HepG2 (cell line): ENCODE results near the gene CCL5. TPM values are rescaled to one million over a fixed set of nuclear protein-coding genes. Genes with fewer than 3 reads are reported as not detected.

Source experiments
- ATAC-seq: fragments of 200-7000 bp; cut with Tn5 transposase; 3 replicates; pipeline ENCODE4 v1.9.1; 2020; ENCODE audit warnings: mild to moderate bottlenecking, moderate library complexity
- BruUV-seq: library from RNA; stranded (reverse); fragments of 400-500 nt; replicated peaks from 2 replicates; lab custom pipeline; 2021; lab: Mats Ljungman, UMichigan
- CTCF ChIA-PET: fragments of 300-600 bp; formaldehyde crosslinking; extraction: SDS; loops from one replicate; lab custom pipeline; 2021; ENCODE audit warnings: low total read pairs, inconsistent platforms, low intra/inter-chr PET ratio; lab: Yijun Ruan, JAX
- POLR2A ChIA-PET: fragments of 350-600 bp; sonication (Branson Sonifier 250); formaldehyde crosslinking; loops from one replicate; lab custom pipeline; 2020; ENCODE audit warnings: antibody characterized with exemption, inconsistent platforms; lab: Yijun Ruan, JAX
- DNase-seq: peaks from one replicate; pipeline ENCODE4 v3.0.0-alpha.2; 2015; ENCODE audit warnings: low spot score
- FAIRE-seq: peaks from 3 replicates; lab custom pipeline; 2011; peaks lifted over from hg19 to GRCh38; lab: Jason Lieb, UNC
- H2AFZ ChIP-seq: one replicate; pipeline ENCODE4 v1.6.1; 2011; ENCODE audit warnings: low read length, inconsistent platforms
- H3K27ac ChIP-seq: fragments of 300-600 bp; 3 replicates; pipeline ENCODE4 v1.8.0; 2011; ENCODE audit warnings: mixed run types, mild to moderate bottlenecking, mixed read lengths, low read length, inconsistent platforms; ENCODE audit not compliant: insufficient read depth; ENCODE audit errors: extremely low read length
- H3K27me3 ChIP-seq, 2 experiments: fragments of 200-600 bp in 1 of 2; 2 replicates in 1 of 2; 3 replicates in 1 of 2; pipeline versions ENCODE4 v1.6.0 to v1.8.0; 2011; ENCODE audit warnings: low read length in 2 of 2, mild to moderate bottlenecking in 2 of 2, moderate library complexity in 2 of 2, inconsistent platforms in 1 of 2; ENCODE audit not compliant: insufficient read depth in 2 of 2, control insufficient read depth in 1 of 2
- H3K36me3 ChIP-seq, 2 experiments: fragments of 200-600 bp in 1 of 2; replicated peaks in 1 of 2; 2 replicates in 1 of 2; 3 replicates in 1 of 2; pipeline versions ENCODE4 v1.5.1 to v1.8.0; 2011; ENCODE audit warnings: low read length in 2 of 2, inconsistent platforms in 1 of 2; ENCODE audit not compliant: insufficient read depth in 2 of 2, control insufficient read depth in 1 of 2
- H3K4me1 ChIP-seq: 2 replicates; pipeline ENCODE4 v1.5.1; 2012; ENCODE audit warnings: low read length, inconsistent platforms; ENCODE audit not compliant: insufficient read depth
- H3K4me2 ChIP-seq: 2 replicates; pipeline ENCODE4 v1.6.0; 2011; ENCODE audit warnings: low read depth, low read length, inconsistent platforms
- H3K4me3 ChIP-seq, 3 experiments: fragments of 200-600 bp in 1 of 3; sonication (generic), shearing (Covaris generic) in 1 of 3; replicated peaks in 1 of 3; 2 replicates each; pipeline ENCODE4 v1.5.1; 2011 to 2016; ENCODE audit warnings: low read length in 3 of 3, inconsistent platforms in 2 of 3, low read depth in 2 of 3, mild to moderate bottlenecking in 2 of 3, control low read depth in 1 of 3, mixed read lengths in 1 of 3; ENCODE audit not compliant: insufficient read depth in 1 of 3
- H3K79me2 ChIP-seq: one replicate; pipeline ENCODE4 v1.6.1; 2011; ENCODE audit warnings: low read length, inconsistent platforms; ENCODE audit not compliant: insufficient read depth
- H3K9ac ChIP-seq: 2 replicates; pipeline ENCODE4 v1.6.0; 2011; ENCODE audit warnings: mild to moderate bottlenecking, low read depth, low read length, inconsistent platforms; ENCODE audit not compliant: insufficient read depth
- H3K9me3 ChIP-seq: 2 replicates; pipeline ENCODE4 v1.5.1; 2012; ENCODE audit warnings: mild to moderate bottlenecking, low read length
- H4K20me1 ChIP-seq: 2 replicates; pipeline ENCODE4 v1.6.0; 2011; ENCODE audit warnings: inconsistent platforms, mild to moderate bottlenecking, low read length, moderate library complexity; ENCODE audit not compliant: insufficient read depth
- EZH2 ChIP-seq: conservative IDR thresholded peaks from 2 replicates; pipeline ENCODE4 v1.6.1; 2012; ENCODE audit warnings: mild to moderate bottlenecking, low read depth, low read length, moderate library complexity
- FOXJ3 ChIP-seq: sonication (generic); formaldehyde crosslinking; IDR thresholded peaks from 2 replicates; pipeline ENCODE4 v1.4.0; 2020; ENCODE audit warnings: missing genetic modification reagents, mild to moderate bottlenecking, borderline replicate concordance
- HNRNPUL1 ChIP-seq: fragments of 200-400 bp; formaldehyde crosslinking; IDR thresholded peaks from 2 replicates; pipeline ENCODE4 v1.6.1; 2017; ENCODE audit warnings: low read depth, mild to moderate bottlenecking, low read length, moderate library complexity
- IRX3 ChIP-seq: sonication (generic); formaldehyde crosslinking; IDR thresholded peaks from 2 replicates; pipeline ENCODE4 v1.8.1; 2023; ENCODE audit warnings: mild to moderate bottlenecking, low read depth, missing genetic modification reagents, borderline replicate concordance
- NONO ChIP-seq, 2 experiments: fragments of 450-650 bp in 1 of 2; sonication (generic) in 1 of 2; formaldehyde crosslinking in 1 of 2; IDR thresholded peaks in 1 of 2; conservative IDR thresholded peaks in 1 of 2; 2 replicates each; pipeline versions ENCODE4 v1.6.1 to v1.8.0; 2017 to 2022; ENCODE audit warnings: mild to moderate bottlenecking in 1 of 2, missing genetic modification reagents in 1 of 2, moderate library complexity in 1 of 2
- SOX13 ChIP-seq, 3 experiments: fragments of 450-650 bp in 1 of 3; sonication (generic) in 1 of 3; formaldehyde crosslinking in 1 of 3; IDR thresholded peaks in 2 of 3; conservative IDR thresholded peaks in 1 of 3; 2 replicates each; pipeline versions ENCODE4 v1.5.0 to v1.6.1; 2016 to 2020; ENCODE audit warnings: antibody characterized with exemption in 1 of 3, mild to moderate bottlenecking in 1 of 3, missing compliant biosample characterization in 1 of 3, missing genetic modification reagents in 1 of 3, moderate library complexity in 1 of 3
- ZNF124 ChIP-seq: sonication (generic); formaldehyde crosslinking; IDR thresholded peaks from 2 replicates; pipeline ENCODE4 v1.4.0; 2020; ENCODE audit warnings: missing genetic modification reagents
- ZNF841 ChIP-seq: sonication (generic); formaldehyde crosslinking; IDR thresholded peaks from 2 replicates; pipeline ENCODE4 v1.8.1; 2023; ENCODE audit warnings: missing genetic modification reagents, borderline replicate concordance
- WGBS: methylation state at CpG from one replicate; pipeline ENCODE4 v1.1.6; 2017; ENCODE audit warnings: low lambda C conversion rate; 5-methylcytosine and 5-hydroxymethylcytosine counted together
- in situ Hi-C: cut with HindIII; loops from 2 replicates; pipeline ENCODE4 v1.10.0; 2017; ENCODE audit warnings: low pct_unique_long_range_greater_than_20kb; ENCODE audit not compliant: extremely low pct_ligation_motif_present
- intact Hi-C: fragments of 100-400 bp; cut with micrococcal nuclease; formaldehyde crosslinking; loops from one replicate; pipeline ENCODE4 v1.10.0; 2022; ENCODE audit not compliant: unreplicated experiment
- polyA plus RNA-seq, 8 experiments: library from polyadenylated mRNA; depleted of rRNA in 3 of 8; stranded (reverse) in 7 of 8; unstranded in 1 of 8; fragments of >200 nt; fragmentation: Illumina TruSeq in 4 of 8; extraction: Trizol in 4 of 8; gene quantifications; 2 replicates each; pipeline versions ENCODE4 v1.2.1 to v1.2.3, GENCODE V29; 2011 to 2016; ENCODE audit warnings: low read depth in 4 of 8, missing spikeins in 1 of 8, mixed read lengths in 1 of 8; ENCODE audit not compliant: insufficient read depth in 1 of 8
- total RNA-seq, 5 experiments: library from RNA; depleted of rRNA; stranded (reverse); fragments of >200 nt; fragmentation: Illumina TruSeq; extraction: Trizol; gene quantifications; 2 replicates each; pipeline ENCODE4 v1.2.3, GENCODE V29; 2016; ENCODE audit warnings: low read depth in 1 of 5
- TF ChIP-seq, protein P1 (sequence below): sonication (generic); formaldehyde crosslinking; IDR thresholded peaks from 2 replicates; pipeline ENCODE4 v1.4.0; 2020; ENCODE audit warnings: mild to moderate bottlenecking, missing genetic modification reagents
- TF ChIP-seq, protein P2 (sequence below): IDR thresholded peaks from 2 replicates; pipeline ENCODE4 v1.6.1; 2016
- TF ChIP-seq, protein P3 (sequence below): sonication (generic); formaldehyde crosslinking; IDR thresholded peaks from 2 replicates; pipeline ENCODE4 v1.5.0; 2020; ENCODE audit warnings: missing genetic modification reagents, mild to moderate bottlenecking, borderline replicate concordance

CCL5 gene
- total and polyA plus RNA-seq, 2 of the 13 experiments (the other 11 are each of a cell fraction or from before 2014, with no cell fraction given): 0.13 to 0.29 TPM

DNA sequence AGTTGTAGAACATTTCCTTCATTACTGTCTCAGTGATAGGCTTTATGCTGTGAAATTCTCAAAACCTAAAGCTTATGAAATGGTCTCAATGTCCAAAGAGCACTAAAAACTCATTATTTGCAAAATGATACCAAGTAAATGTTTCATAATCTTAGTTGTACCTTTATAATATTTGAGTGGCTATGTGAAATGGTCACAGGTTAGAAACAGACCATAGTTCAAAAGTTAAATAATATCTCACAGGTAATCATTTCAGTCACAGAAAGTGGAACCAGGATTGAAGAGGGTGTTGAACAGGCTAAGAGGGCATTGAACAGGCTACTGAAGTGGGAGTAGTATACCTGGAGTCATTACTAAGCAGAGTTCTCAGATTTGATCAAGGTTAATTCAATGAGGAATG lies 47.6 kb upstream of the CCL5 start (continued):
- no peak for TF ChIP-seq SOX13 (IDR thresholded peaks at IDR 0.05)
- no peak for TF ChIP-seq SOX13 (CRISPR knock-in tag; conservative IDR thresholded peaks at IDR 0.05 in 1 of 2, IDR thresholded peaks at IDR 0.05 in 1 of 2)
- no peak for TF ChIP-seq FOXJ3 (CRISPR knock-in tag)
- no peak for TF ChIP-seq HNRNPUL1
- no peak for TF ChIP-seq NONO (IDR thresholded peaks at IDR 0.05)
- TF ChIP-seq NONO (CRISPR knock-in tag; conservative IDR thresholded peaks at IDR 0.05): no peak
- TF ChIP-seq ZNF124: no peak

DNA sequence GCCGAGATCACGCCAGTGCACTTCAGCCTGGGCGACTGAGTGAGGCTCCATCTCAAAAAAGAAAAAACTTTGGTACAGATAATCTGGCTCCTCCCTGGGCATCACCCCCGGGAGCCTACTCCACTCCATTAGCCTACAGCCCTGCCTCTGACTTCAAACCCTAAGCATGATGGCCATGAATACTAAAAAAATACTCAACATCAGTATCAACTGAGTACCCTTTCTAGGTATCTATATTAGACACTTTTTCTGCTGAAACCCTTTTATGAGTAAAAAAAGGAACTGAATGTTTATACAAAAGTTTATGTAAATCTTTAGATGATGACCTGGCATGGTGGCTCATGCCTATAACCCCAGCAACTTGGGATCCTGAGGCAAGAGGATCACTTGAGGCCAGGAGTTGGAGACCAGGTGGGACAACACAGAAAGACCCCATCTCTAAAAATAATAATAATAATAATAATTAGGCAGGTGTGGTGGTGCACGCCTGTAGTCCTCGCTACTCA lies 43.5 kb upstream of the CCL5 start:
- no peaks in the 10 kb centered on the region for H3K79me2 ChIP-seq
- in situ Hi-C loops: no loop called here
- H3K9ac ChIP-seq: no peak overlapping the region
- POLR2A ChIA-PET: no interaction called here
- BruUV-seq: no TSS peak
- ATAC-seq: no peak
- TF ChIP-seq EZH2 (no peak), IRX3 (no peak), ZNF841 (no peak)
- TF ChIP-seq, protein P1, sequence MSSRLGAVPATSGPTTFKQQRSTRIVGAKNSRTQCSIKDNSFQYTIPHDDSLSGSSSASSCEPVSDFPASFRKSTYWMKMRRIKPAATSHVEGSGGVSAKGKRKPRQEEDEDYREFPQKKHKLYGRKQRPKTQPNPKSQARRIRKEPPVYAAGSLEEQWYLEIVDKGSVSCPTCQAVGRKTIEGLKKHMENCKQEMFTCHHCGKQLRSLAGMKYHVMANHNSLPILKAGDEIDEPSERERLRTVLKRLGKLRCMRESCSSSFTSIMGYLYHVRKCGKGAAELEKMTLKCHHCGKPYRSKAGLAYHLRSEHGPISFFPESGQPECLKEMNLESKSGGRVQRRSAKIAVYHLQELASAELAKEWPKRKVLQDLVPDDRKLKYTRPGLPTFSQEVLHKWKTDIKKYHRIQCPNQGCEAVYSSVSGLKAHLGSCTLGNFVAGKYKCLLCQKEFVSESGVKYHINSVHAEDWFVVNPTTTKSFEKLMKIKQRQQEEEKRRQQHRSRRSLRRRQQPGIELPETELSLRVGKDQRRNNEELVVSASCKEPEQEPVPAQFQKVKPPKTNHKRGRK (CRISPR knock-in tag): no peak
- TF ChIP-seq, protein P2, sequence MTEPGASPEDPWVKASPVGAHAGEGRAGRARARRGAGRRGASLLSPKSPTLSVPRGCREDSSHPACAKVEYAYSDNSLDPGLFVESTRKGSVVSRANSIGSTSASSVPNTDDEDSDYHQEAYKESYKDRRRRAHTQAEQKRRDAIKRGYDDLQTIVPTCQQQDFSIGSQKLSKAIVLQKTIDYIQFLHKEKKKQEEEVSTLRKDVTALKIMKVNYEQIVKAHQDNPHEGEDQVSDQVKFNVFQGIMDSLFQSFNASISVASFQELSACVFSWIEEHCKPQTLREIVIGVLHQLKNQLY (CRISPR knock-in tag): no peak
- TF ChIP-seq, protein P3, sequence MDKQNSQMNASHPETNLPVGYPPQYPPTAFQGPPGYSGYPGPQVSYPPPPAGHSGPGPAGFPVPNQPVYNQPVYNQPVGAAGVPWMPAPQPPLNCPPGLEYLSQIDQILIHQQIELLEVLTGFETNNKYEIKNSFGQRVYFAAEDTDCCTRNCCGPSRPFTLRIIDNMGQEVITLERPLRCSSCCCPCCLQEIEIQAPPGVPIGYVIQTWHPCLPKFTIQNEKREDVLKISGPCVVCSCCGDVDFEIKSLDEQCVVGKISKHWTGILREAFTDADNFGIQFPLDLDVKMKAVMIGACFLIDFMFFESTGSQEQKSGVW (CRISPR knock-in tag): no peak
- H3K27me3 ChIP-seq: no peaks in the 10 kb centered on the region
- 85% methylated on average over 3 of the region's 6 CpGs for WGBS
- no peak overlapping the region for H3K27ac ChIP-seq
- CTCF ChIA-PET: no interaction called here
- no peaks in the 10 kb centered on the region for H3K9me3 ChIP-seq
- no peaks in the 10 kb centered on the region for H4K20me1 ChIP-seq
- no peak overlapping the region for H3K4me3 ChIP-seq
- no peak overlapping the region for H3K4me2 ChIP-seq
- FAIRE-seq: no peak
- no peaks in the 10 kb centered on the region for H3K36me3 ChIP-seq
- intact Hi-C loops: no loop called here
- H2AFZ ChIP-seq: no peak overlapping the region
- no peak for DNase-seq
- no peaks in the 10 kb centered on the region for H3K4me1 ChIP-seq
